OCI-LY3 (cell line): ENCODE data around the gene MYBPC3.

Experiments
- H2AFZ ChIP-seq: fragments of 200-600, 300-600 bp; shearing (Covaris generic); 2 replicates; pipeline ENCODE4 v1.6.0; 2014; ENCODE audit warnings: antibody characterized with exemption, low read depth, low read length
- H3K27ac ChIP-seq: fragments of 200-600, 300-600 bp; sonication (generic); 2 replicates; pipeline ENCODE4 v1.5.1; 2014; ENCODE audit warnings: mild to moderate bottlenecking, low read length, moderate library complexity, mixed read lengths
- H3K27me3 ChIP-seq: fragments of 200-600, 300-600 bp; sonication (generic); 2 replicates; pipeline ENCODE4 v1.6.1; 2014; ENCODE audit warnings: low read depth, low read length, mixed read lengths
- H3K36me3 ChIP-seq: fragments of 200-600, 300-600 bp; sonication (generic); replicated peaks from 2 replicates; pipeline ENCODE3; 2014; ENCODE audit warnings: low read depth, low read length, mixed read lengths
- H3K4me1 ChIP-seq: fragments of 300-600, 200-600 bp; sonication (generic); 2 replicates; pipeline ENCODE4 v1.6.1; 2014; ENCODE audit warnings: low read length, mixed read lengths
- H3K4me2 ChIP-seq: fragments of 200-600, 300-600 bp; sonication (generic); 2 replicates; pipeline ENCODE4 v1.6.1; 2014; ENCODE audit warnings: low read length, mixed read lengths
- H3K4me3 ChIP-seq: fragments of 300-600, 200-600 bp; sonication (generic); 2 replicates; pipeline ENCODE4 v1.5.1; 2014; ENCODE audit warnings: antibody characterized with exemption, mild to moderate bottlenecking, low read length, moderate library complexity
- H3K79me2 ChIP-seq: fragments of 300-600, 200-600 bp; shearing (Covaris generic); 2 replicates; pipeline ENCODE4 v1.6.1; 2014; ENCODE audit warnings: mild to moderate bottlenecking, low read length, mixed read lengths
- H3K9ac ChIP-seq: fragments of 300-600, 200-600 bp; shearing (Covaris generic); 2 replicates; pipeline ENCODE4 v1.6.0; 2014; ENCODE audit warnings: mild to moderate bottlenecking, low read length, moderate library complexity
- H3K9me3 ChIP-seq: fragments of 200-600, 300-600 bp; shearing (Covaris generic); 2 replicates; pipeline ENCODE4 v1.6.1; 2014; ENCODE audit warnings: low read length, mixed read lengths; ENCODE audit not compliant: insufficient read depth
- H4K20me1 ChIP-seq: fragments of 200-600, 300-600 bp; sonication (generic); 2 replicates; pipeline ENCODE4 v1.6.1; 2016; ENCODE audit warnings: low read length, mixed read lengths; ENCODE audit not compliant: insufficient read depth
- CTCF ChIP-seq: fragments of 200-600, 300-600 bp; sonication (generic); IDR thresholded peaks from 2 replicates; pipeline ENCODE4 v1.5.1; 2014; ENCODE audit warnings: antibody characterized with exemption, low read length, low read depth
- EZH2phosphoT487 ChIP-seq: fragments of 200-600 bp; shearing (Covaris generic); IDR thresholded peaks from 2 replicates; pipeline ENCODE4 v1.6.1; 2018; ENCODE audit warnings: antibody characterized with exemption, mixed run types, low read depth

Gene MYBPC3

GRCh38 chr11:47333886-47334443 is 18.5 kb downstream of the MYBPC3 start:
- no peak overlapping the region for H3K4me2 ChIP-seq

GRCh38 chr11:47333526-47333845 is 19.0 kb downstream of the MYBPC3 start:
- Histone ChIP-seq H3K27ac (no peak overlapping the region), H3K4me1 (peaks cover 22% of the 10 kb centered on the region), H3K79me2 (no peaks in the 10 kb centered on the region), H4K20me1 (peaks cover 9% of the 10 kb centered on the region), H3K4me3 (no peak overlapping the region), H3K9ac (no peak overlapping the region), H2AFZ (no peak overlapping the region), H3K27me3 (no peaks in the 10 kb centered on the region), H3K4me2 (no peak overlapping the region), H3K36me3 (peaks cover 21% of the 10 kb centered on the region), H3K9me3 (no peaks in the 10 kb centered on the region)
- no peak for TF ChIP-seq EZH2phosphoT487
- TF ChIP-seq CTCF = no peak

More at GRCh38 chr11:47333886-47334443, 18.5 kb downstream of the MYBPC3 start:
- Histone ChIP-seq H3K27ac (no peak overlapping the region), H3K4me1 (peaks cover 18% of the 10 kb centered on the region), H3K79me2 (no peaks in the 10 kb centered on the region), H3K9me3 (no peaks in the 10 kb centered on the region), H3K9ac (no peak overlapping the region), H2AFZ (no peak overlapping the region), H4K20me1 (peaks cover 4% of the 10 kb centered on the region; the same call in 1 of the 2 replicates), H3K4me3 (no peak overlapping the region), H3K36me3 (peaks cover 17% of the 10 kb centered on the region), H3K27me3 (no peaks in the 10 kb centered on the region)
- TF ChIP-seq CTCF (no peak), EZH2phosphoT487 (no peak)

- no peak for TF ChIP-seq CTCF
- no peak for TF ChIP-seq EZH2phosphoT487
- Histone ChIP-seq H4K20me1 (peaks cover 12% of the 10 kb centered on the region), H3K9ac (no peak overlapping the region), H3K9me3 (no peaks in the 10 kb centered on the region), H3K36me3 (peaks cover 21% of the 10 kb centered on the region), H3K27ac (no peak overlapping the region), H3K27me3 (no peaks in the 10 kb centered on the region), H3K4me1 (peaks cover 28% of the 10 kb centered on the region), H3K4me3 (no peak overlapping the region), H2AFZ (no peak overlapping the region), H3K79me2 (no peaks in the 10 kb centered on the region), H3K4me2 (no peak overlapping the region)
Measured at GRCh38 chr11:47332791-47333525, 19.5 kb downstream of the MYBPC3 start.

DNA sequence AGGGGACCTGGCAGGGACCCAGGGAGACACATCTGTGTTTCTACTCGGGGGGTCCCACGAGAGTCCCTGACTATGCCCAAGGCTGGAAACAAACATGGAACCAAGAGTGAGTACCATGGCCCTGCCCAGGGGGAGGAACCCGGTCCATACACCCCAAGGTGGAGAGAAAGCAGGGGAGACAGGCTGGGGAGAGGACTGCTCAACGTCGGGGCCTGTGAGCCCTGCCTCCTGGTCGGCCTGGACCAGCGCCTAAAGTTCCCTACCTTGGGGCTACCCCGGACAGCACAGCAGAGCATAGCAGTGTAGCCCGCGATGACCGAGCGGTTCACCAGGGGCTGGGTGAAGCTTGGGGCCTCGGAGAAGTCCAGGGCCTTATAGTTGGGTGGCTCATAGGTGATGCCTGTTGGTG is 20.2 kb downstream of the MYBPC3 start:
- Histone ChIP-seq H2AFZ (no peak overlapping the region), H3K27me3 (no peaks in the 10 kb centered on the region), H3K4me1 (peaks cover 30% of the 10 kb centered on the region), H3K4me3 (no peak overlapping the region), H3K79me2 (no peaks in the 10 kb centered on the region), H3K9ac (no peak overlapping the region), H3K4me2 (no peak overlapping the region), H3K9me3 (no peaks in the 10 kb centered on the region), H3K27ac (no peak overlapping the region), H3K36me3 (peaks cover 21% of the 10 kb centered on the region), H4K20me1 (peaks cover 12% of the 10 kb centered on the region)
- no peak for TF ChIP-seq EZH2phosphoT487
- no peak for TF ChIP-seq CTCF
